Aorta (tissue), 5 donors: ENCODE results near the gene THBD. TPM values are rescaled to one million over a fixed set of nuclear protein-coding genes. Genes with fewer than 3 reads are reported as not detected.

ENCODE experiments used
- ATAC-seq: fragments of 200-7000 bp; cut with Tn5 transposase; one replicate; pipeline ENCODE4 v1.9.1; 2022; ENCODE audit warnings: moderate library complexity; ENCODE audit not compliant: low FRiP score
- DNase-seq, 2 donors: peaks; one replicate each; pipeline ENCODE4 v3.0.0-alpha.2; 2020
- H3K27ac ChIP-seq, 2 donors: one replicate each; pipeline ENCODE4 v1.5.1; 2013; ENCODE audit warnings: low read length in 2 of 2, mild to moderate bottlenecking in 2 of 2, moderate library complexity in 2 of 2, control low read depth in 1 of 2, inconsistent platforms in 1 of 2, low read depth in 1 of 2
- H3K27me3 ChIP-seq, 2 donors: one replicate each; pipeline ENCODE4 v1.6.1; 2013; ENCODE audit warnings: control low read depth in 1 of 2, low read length in 1 of 2, mild to moderate bottlenecking in 1 of 2, moderate library complexity in 1 of 2; ENCODE audit not compliant: insufficient read depth in 2 of 2, control insufficient read depth in 1 of 2
- H3K36me3 ChIP-seq, 2 donors: one replicate each; pipeline ENCODE4 v1.6.1; 2013; ENCODE audit warnings: control low read depth in 1 of 2, low read length in 1 of 2, mild to moderate bottlenecking in 1 of 2; ENCODE audit not compliant: insufficient read depth in 2 of 2, control insufficient read depth in 1 of 2
- H3K4me1 ChIP-seq, 2 donors: one replicate each; pipeline ENCODE4 v1.6.1; 2013; ENCODE audit warnings: low read length in 2 of 2, control low read depth in 1 of 2, mild to moderate bottlenecking in 1 of 2, moderate library complexity in 1 of 2; ENCODE audit not compliant: insufficient read depth in 2 of 2, control insufficient read depth in 1 of 2
- H3K4me3 ChIP-seq, 2 donors: one replicate each; pipeline ENCODE4 v1.5.1; 2013; ENCODE audit warnings: low read length in 2 of 2, control low read depth in 1 of 2, mild to moderate bottlenecking in 1 of 2
- H3K9me3 ChIP-seq: one replicate; pipeline ENCODE4 v1.6.1; 2013; ENCODE audit warnings: mild to moderate bottlenecking, low read length; ENCODE audit not compliant: control insufficient read depth
- WGBS, 2 donors: extraction: QIAGEN DNeasy Blood & Tissue Kit; methylation state at CpG; one replicate each; pipeline ENCODE4 v1.1.7; 2013; 5-methylcytosine and 5-hydroxymethylcytosine counted together
- intact Hi-C, 2 donors: fragments of 100-400 bp; cut with DNase I; formaldehyde crosslinking; loops; one replicate each; pipeline versions ENCODE4 v1.14.2 to v1.15.0; 2022
- polyA plus RNA-seq, 2 donors: library from polyadenylated mRNA; stranded (reverse); fragments of 200-250 nt; gene quantifications; one replicate each; pipeline ENCODE4 v1.2.3, GENCODE V29; 2013
- total RNA-seq, 2 donors: library from RNA; stranded (reverse); fragmentation: NEBNext Ultra II Directional; extraction: Animal tissue kit (Norgen Biotek cat#: 25700); gene quantifications; one replicate each; pipeline ENCODE4 v1.2.1, GENCODE V29; 2021
- donor health status: healthy with polysubstance abuse.
- donor health status: Bipolar disorder and iron deficiency.
- donor health status: DM: no; HTN: no; CAD: no.
- donor health status: DM: no; HTN: no; CAD: no.
- donor health status: DM: yes; HTN: yes; CAD: no.

Gene THBD
- total and polyA plus RNA-seq, 4 donors: 8.5 to 79.8 (median 53.7) TPM

- Histone ChIP-seq H3K27me3 (no peaks in the 10 kb centered on the region), H3K9me3 (no peaks in the 10 kb centered on the region), H3K36me3 (no peaks in the 10 kb centered on the region), H3K4me1 (no peaks in the 10 kb centered on the region), H3K4me3 (no peak overlapping the region), H3K27ac (no peak overlapping the region)
- intact Hi-C loops: no loop called here
- 89 to 95% methylated on average over 1 of the region's 1 CpG for WGBS, 2 donors
- ATAC-seq (no peak), DNase-seq (no peak)
Measured at GRCh38 chr20:23068283-23068682, 18.8 kb upstream of the THBD start.

- Histone ChIP-seq H3K4me1 (peaks cover 0 to 2% of the 10 kb centered on the region in 2 donors), H3K27me3 (no peaks in the 10 kb centered on the region), H3K9me3 (no peaks in the 10 kb centered on the region), H3K36me3 (no peaks in the 10 kb centered on the region), H3K4me3 (no peak overlapping the region), H3K27ac (no peak overlapping the region)
- ATAC-seq (no peak), DNase-seq (no peak)
- intact Hi-C loops: no loop called here
- WGBS, 2 donors: 87 to 96% methylated on average over 3 of the region's 3 CpGs
Measured at GRCh38 chr20:23066772-23067171, 17.3 kb upstream of the THBD start.

- no peak overlapping the region for H3K4me3 ChIP-seq
- intact Hi-C loops: no loop called here
- DNase-seq (no peak), ATAC-seq (no peak)
- no peak overlapping the region for H3K27ac ChIP-seq
- H3K4me1 ChIP-seq: peaks cover 6 to 7% of the 10 kb centered on the region in 2 donors
- no peaks in the 10 kb centered on the region for H3K9me3 ChIP-seq
- no peaks in the 10 kb centered on the region for H3K36me3 ChIP-seq
- H3K27me3 ChIP-seq: no peaks in the 10 kb centered on the region
- WGBS, 2 donors: 89% methylated on average over 9 of the region's 9 CpGs
Measured at GRCh38 chr20:23065266-23066201, 16.1 kb upstream of the THBD start.

GRCh38 chr20:23063581-23063980 is 14.1 kb upstream of the THBD start:
- intact Hi-C loops: loop anchor here (2.0 to 5.0 kb wide), 3 partner anchors 83 to 301 kb away; no protein-coding TSS in a partner anchor

GRCh38 chr20:23063168-23063567 is 13.7 kb upstream of the THBD start:
- WGBS, 2 donors: 57 to 62% methylated on average over 3 of the region's 3 CpGs

More at GRCh38 chr20:23063581-23063980, 14.1 kb upstream of the THBD start:
- H3K27ac ChIP-seq: no peak overlapping the region
- ATAC-seq: no peak
- DNase-seq: no peak
- H3K36me3 ChIP-seq: no peaks in the 10 kb centered on the region
- no peak overlapping the region for H3K4me3 ChIP-seq
- no peaks in the 10 kb centered on the region for H3K9me3 ChIP-seq
- no peaks in the 10 kb centered on the region for H3K27me3 ChIP-seq
- peaks cover 10 to 14% of the 10 kb centered on the region in 2 donors for H3K4me1 ChIP-seq
- 81 to 89% methylated on average over 2 of the region's 2 CpGs for WGBS, 2 donors

GRCh38 chr20:23062632-23063031 is 13.2 kb upstream of the THBD start:
- Histone ChIP-seq H3K36me3 (no peaks in the 10 kb centered on the region), H3K27ac (peak overlapping the region; percentile 65 to 77), H3K9me3 (no peaks in the 10 kb centered on the region), H3K4me1 (peaks cover 10 to 14% of the 10 kb centered on the region in 2 donors), H3K4me3 (no peak overlapping the region), H3K27me3 (no peaks in the 10 kb centered on the region)
- ATAC-seq (no peak), DNase-seq (no peak)
- intact Hi-C loops: loop anchor here (2.0 to 5.0 kb wide), 3 partner anchors 84 to 300 kb away; no protein-coding TSS in a partner anchor

More at GRCh38 chr20:23063168-23063567, 13.7 kb upstream of the THBD start:
- H3K27ac ChIP-seq: peak overlapping the region in 1 of 2 donors; percentile 77
- H3K4me3 ChIP-seq: no peak overlapping the region
- no peaks in the 10 kb centered on the region for H3K36me3 ChIP-seq
- peaks cover 10 to 14% of the 10 kb centered on the region in 2 donors for H3K4me1 ChIP-seq
- DNase-seq: no peak
- no peaks in the 10 kb centered on the region for H3K27me3 ChIP-seq
- no peaks in the 10 kb centered on the region for H3K9me3 ChIP-seq
- no peak for ATAC-seq
- intact Hi-C loops: loop anchor here (2.0 to 5.0 kb wide), 3 partner anchors 84 to 301 kb away; no protein-coding TSS in a partner anchor

- ATAC-seq (peak; percentile 87), DNase-seq (peak; percentile 75 to 81)
- Histone ChIP-seq H3K36me3 (no peaks in the 10 kb centered on the region), H3K4me3 (no peak overlapping the region), H3K27ac (peak overlapping the region; percentile 91 to 99), H3K27me3 (no peaks in the 10 kb centered on the region), H3K4me1 (peaks cover 10 to 14% of the 10 kb centered on the region in 2 donors), H3K9me3 (no peaks in the 10 kb centered on the region)
- intact Hi-C loops: loop anchor here (2.0 to 5.0 kb wide), 3 partner anchors 85 to 300 kb away; no protein-coding TSS in a partner anchor
- 8% methylated on average over 8 of the region's 8 CpGs for WGBS, 2 donors
Measured at GRCh38 chr20:23061734-23062561, 12.5 kb upstream of the THBD start.

GRCh38 chr20:23061262-23061661 is 11.8 kb upstream of the THBD start:
- 33 to 36% methylated on average over 5 of the region's 5 CpGs for WGBS, 2 donors

More at GRCh38 chr20:23061262-23061661, 11.8 kb upstream of the THBD start:
- Histone ChIP-seq H3K9me3 (no peaks in the 10 kb centered on the region), H3K27ac (peak overlapping the region; percentile 91 to 99), H3K4me1 (peaks cover 10 to 14% of the 10 kb centered on the region in 2 donors), H3K4me3 (no peak overlapping the region), H3K36me3 (no peaks in the 10 kb centered on the region), H3K27me3 (no peaks in the 10 kb centered on the region)
- DNase-seq (peak in 1 of 2 donors; percentile 32), ATAC-seq (peak; percentile 39)
- intact Hi-C loops: loop anchor here (5.0 kb wide), 2 partner anchors 86 to 299 kb away; no protein-coding TSS in a partner anchor
